Measurements from ENCODE around the gene NPLOC4.

Gene NPLOC4

DNA sequence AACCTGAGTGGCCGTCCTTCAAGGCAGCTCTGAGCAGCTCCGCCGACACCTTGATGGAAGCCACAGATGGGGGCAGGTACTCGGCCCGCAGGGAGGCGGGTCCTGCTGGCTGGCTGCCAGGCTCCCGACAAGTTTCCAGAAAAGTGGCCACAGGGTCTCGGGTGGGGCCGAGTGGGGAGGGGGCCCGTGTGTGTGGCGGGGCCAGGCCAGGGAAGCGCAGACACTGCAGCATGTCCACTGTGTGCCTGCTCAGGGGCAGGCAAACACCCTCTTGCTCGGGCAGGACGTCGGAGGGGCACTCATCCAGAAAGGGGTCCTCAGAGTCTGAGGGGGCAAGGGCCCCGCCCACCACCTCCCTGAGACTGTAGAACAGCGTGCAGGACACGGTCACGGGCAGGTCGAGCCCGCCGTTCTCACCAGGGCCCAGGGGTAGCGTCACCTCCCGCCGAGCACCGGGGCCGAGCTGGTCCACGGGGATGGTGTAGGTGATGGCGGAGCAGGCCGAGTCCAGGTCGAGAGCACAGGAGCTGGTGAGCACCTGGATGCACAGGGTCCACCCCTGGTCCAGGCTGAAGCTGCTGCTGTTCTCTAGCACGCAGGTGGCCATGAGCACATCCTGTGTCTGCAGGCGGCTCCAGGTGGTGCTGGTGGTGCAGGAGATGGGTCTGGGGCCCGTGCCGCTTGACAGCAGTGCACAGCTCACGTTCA, 89.9 kb downstream of the NPLOC4 start:
- Mint-ChIP-seq H3K4me3 (no peak overlapping the region), H3K27me3 (no peaks in the 10 kb centered on the region), H3K36me3 (ENCODE audit: insufficient read depth) (peaks cover 25% of the 10 kb centered on the region), H3K4me1 (ENCODE audit: low read depth in 2 of 2) (peaks cover 5 to 15% of the 10 kb centered on the region in 2 donors), H3K27ac (no peak overlapping the region), H3K9me3 (no peaks in the 10 kb centered on the region)
- DNase-seq: no peak
- ATAC-seq (replicated peaks): no peak

DNA sequence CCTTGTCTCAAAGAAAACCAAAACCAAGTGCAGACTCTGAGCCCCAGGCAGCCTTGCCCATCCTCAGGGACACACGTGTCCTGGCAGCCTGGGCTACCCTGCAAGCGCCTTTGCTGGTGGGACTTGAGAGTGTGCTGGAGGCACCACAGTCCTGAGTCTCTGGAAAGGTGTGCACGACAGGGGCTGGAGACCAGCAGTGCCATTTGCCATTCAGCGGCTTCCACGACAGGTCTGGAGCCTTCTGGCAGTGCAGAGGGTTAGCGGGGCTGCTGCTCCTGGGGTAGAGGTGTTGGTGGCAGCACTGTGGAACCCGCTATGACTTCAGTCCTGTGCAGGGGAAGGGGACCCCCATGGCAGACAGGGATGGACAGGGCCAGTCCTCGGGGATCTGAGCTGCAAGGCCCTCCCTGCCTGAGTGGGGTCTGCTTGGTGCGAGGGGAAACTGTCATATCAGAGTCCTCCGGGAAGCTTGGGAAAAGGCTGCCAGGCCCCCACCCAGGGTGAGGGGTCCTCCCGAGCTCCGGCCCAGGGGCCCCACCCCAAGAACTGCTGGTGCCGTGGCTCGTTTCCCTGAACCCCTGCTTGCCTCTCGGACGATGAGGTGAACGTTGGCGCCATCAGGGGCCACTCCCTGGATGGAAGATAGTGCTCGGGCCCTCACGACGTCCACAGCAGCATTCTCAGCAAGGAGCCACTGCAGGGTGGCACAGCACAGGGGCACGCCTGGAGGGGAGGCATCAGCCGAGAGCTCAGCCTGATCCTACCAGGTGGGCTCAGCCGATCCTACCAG, 91.6 kb downstream of the NPLOC4 start:
- no peaks in the 10 kb centered on the region for H3K27me3 Mint-ChIP-seq
- ATAC-seq (replicated peaks) (no peak), DNase-seq (no peak)
- H3K4me3 Mint-ChIP-seq: no peak overlapping the region
- peaks cover 29% of the 10 kb centered on the region for H3K36me3 Mint-ChIP-seq (ENCODE audit: insufficient read depth)
- no peak overlapping the region for H3K27ac Mint-ChIP-seq
- no peaks in the 10 kb centered on the region for H3K9me3 Mint-ChIP-seq
- H3K4me1 Mint-ChIP-seq (ENCODE audit: low read depth in 2 of 2): peaks cover 0 to 7% of the 10 kb centered on the region in 2 donors

DNA sequence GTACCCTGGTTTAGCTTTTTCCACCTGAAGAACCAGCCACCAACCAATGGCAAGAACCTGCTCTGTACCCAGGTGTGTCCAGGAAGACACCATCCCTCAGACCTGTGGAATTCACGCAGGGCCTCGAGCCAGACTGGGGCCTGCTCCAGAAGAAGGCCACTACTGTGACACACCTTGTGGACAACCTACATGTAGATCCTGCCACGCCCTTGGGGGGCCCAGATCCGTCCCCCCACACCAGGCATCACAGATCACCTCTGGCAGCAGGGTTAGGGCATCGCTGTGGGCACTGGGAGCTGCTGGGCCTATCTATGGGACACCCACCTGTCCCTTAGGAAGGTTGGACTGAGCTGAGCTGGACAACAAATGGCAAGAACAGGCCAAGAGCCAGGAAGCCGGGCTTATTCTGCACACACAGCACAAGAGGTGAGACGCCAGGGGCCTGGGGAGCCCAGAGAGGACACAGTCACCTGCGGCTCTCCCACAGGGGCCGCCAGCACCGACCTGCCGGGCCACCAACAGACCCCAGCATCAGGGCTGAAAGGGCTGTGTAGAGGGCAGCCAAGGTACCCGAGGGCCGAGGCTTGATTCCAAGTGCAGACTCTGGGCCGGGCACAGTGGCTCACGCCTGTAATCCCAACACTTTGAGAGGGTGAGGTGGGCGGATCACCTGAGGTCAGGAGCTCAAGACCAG, 92.5 kb downstream of the NPLOC4 start:
- Mint-ChIP-seq H3K27ac (no peak overlapping the region), H3K27me3 (no peaks in the 10 kb centered on the region), H3K9me3 (no peaks in the 10 kb centered on the region), H3K36me3 (ENCODE audit: insufficient read depth) (peaks cover 24% of the 10 kb centered on the region), H3K4me3 (no peak overlapping the region), H3K4me1 (ENCODE audit: low read depth in 2 of 2) (peaks cover 0 to 3% of the 10 kb centered on the region in 2 donors)
- ATAC-seq (replicated peaks) (no peak), DNase-seq (no peak)

DNA sequence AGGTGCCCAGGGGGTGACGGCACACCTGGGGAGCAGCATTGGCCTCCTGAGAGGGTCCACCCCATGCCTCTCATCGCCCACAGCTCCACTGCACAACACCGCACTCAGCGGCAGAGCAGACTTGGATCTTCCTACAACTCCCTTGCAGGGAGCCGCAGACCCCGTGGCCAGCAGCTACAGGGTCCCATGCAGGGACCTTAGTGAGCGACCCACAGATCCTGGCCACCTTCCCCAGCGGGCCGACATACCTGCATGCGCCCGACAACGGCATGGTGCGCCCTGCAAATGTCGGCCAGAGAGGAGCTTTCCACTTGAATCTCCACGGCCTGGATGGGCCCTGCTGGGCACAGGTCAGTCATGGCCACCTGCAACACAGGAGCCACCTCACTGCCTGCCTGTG, 93.2 kb downstream of the NPLOC4 start:
- peaks cover 0 to 2% of the 10 kb centered on the region in 2 donors for H3K27me3 Mint-ChIP-seq
- DNase-seq (no peak), ATAC-seq (replicated peaks) (no peak)
- H3K27ac Mint-ChIP-seq: no peak overlapping the region
- H3K9me3 Mint-ChIP-seq: no peaks in the 10 kb centered on the region
- H3K4me1 Mint-ChIP-seq (ENCODE audit: low read depth in 2 of 2): no peaks in the 10 kb centered on the region
- H3K36me3 Mint-ChIP-seq (ENCODE audit: insufficient read depth): peaks cover 23% of the 10 kb centered on the region
- H3K4me3 Mint-ChIP-seq: no peak overlapping the region

DNA sequence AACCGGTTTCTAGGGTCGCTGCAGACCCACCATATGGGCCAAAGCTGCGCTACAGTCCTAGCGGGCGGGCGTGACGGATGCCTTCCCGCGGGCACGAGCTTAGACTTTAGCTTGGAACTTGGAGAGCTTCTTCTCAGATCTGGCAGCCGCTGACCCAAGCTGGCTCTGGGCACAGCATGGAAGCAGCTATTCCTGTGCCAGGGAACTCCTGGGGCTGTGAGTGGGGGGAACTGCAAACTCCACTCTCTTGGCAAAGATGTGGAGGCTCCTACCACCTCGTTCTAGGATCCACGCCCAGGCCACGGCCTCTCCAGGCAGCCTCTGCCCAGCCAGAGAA, 93.6 kb downstream of the NPLOC4 start:
- no peak overlapping the region for H3K4me3 Mint-ChIP-seq
- peaks cover 0 to 6% of the 10 kb centered on the region in 2 donors for H3K27me3 Mint-ChIP-seq
- peaks cover 18% of the 10 kb centered on the region for H3K36me3 Mint-ChIP-seq (ENCODE audit: insufficient read depth)
- DNase-seq: no peak
- no peak for ATAC-seq (replicated peaks)
- no peaks in the 10 kb centered on the region for H3K9me3 Mint-ChIP-seq
- no peaks in the 10 kb centered on the region for H3K4me1 Mint-ChIP-seq (ENCODE audit: low read depth in 2 of 2)
- H3K27ac Mint-ChIP-seq: no peak overlapping the region

DNA sequence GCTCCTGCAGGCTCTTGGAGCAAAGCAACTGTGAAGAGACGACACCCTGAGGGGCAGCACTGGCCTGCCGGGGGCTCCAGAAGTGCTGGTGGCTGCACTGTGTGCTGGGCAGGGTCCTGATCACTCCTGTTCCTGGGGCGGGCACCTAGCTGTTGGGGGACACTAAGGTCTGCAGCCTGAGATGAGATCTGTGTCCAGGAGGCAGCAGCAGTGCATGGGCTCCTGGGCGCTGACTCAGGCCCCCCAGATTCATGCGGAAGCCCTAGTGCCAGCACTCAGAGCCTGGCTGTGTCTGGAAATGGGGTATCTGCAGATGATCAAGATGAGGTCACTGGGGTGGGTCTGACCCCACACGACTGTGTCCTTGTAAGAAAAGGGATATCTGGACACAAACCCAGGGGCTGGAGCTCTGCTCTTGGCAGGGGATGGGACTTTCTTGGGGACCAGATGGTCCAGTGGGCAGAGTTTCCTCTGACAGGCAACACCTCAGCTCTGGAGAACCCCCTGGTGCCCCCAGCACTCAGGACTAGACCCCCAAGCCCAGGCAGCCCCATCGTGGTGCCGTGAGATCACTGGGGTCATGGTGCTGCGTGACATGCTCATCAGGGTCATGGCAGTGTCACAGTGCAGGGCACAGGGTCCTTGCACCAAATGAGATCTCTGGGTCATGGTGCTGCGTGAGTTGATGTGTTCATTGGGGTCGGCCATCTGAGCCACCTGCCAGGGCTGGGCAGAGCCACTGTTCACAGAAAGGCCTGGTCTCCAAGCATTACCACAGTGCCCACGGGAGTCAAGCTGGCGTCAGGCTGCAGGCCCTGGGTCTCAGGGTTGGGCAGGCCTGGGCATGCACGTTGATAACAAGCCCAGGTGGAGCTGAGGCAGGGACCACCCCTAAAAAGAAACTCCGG, 94.2 kb downstream of the NPLOC4 start:
- H3K27ac Mint-ChIP-seq: no peak overlapping the region
- no peak overlapping the region for H3K4me3 Mint-ChIP-seq

DNA sequence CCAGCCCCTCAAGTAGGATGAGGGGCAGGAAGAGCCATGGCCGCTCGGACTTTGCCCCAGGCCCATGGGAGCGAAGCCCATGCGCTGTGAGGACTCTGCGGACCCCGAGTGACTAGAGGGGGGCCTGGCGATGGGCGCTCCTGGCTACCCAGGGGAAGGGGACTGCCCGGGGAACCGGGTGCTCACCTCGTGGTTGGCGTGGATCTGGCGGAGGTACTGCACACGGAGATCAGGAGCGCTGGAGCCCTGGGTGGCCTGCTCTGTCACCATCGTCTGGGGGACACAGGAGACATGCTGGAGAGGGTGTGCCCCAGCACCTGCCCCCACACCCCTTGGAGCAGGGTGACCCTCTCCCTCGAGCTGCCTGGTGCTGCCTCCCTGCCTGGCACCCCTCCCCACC, 95.8 kb downstream of the NPLOC4 start:
- H3K4me1 Mint-ChIP-seq (ENCODE audit: low read depth in 2 of 2): peaks cover 0 to 3% of the 10 kb centered on the region in 2 donors
- ATAC-seq (replicated peaks): no peak

More for the DNA sequence above, 94.2 kb downstream of the NPLOC4 start:
- DNase-seq: no peak
- H3K27me3 Mint-ChIP-seq: peaks cover 6 to 13% of the 10 kb centered on the region in 2 donors
- peaks cover 0 to 3% of the 10 kb centered on the region in 2 donors for H3K4me1 Mint-ChIP-seq (ENCODE audit: low read depth in 2 of 2)
- peaks cover 12% of the 10 kb centered on the region for H3K36me3 Mint-ChIP-seq (ENCODE audit: insufficient read depth)
- no peak for ATAC-seq (replicated peaks)
- H3K9me3 Mint-ChIP-seq: no peaks in the 10 kb centered on the region

DNA sequence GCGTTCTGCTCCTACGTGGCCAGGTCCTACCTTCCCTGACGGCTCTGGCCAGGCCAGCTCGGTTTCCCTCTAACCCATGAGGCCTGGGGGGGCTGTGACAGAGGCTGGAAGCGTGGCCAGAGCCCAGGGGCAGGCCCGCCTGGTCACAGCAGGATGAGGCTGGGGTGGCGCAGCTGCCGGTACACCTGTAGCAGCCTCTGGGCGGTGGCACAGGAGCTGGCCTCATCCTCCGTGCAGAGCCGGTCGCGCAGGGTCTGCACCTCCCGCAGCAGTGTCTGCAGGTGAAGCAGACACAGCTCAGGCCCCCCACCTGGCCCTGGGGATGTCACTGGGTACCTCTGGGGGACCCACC, 96.3 kb downstream of the NPLOC4 start:
- Mint-ChIP-seq H3K36me3 (ENCODE audit: insufficient read depth) (peaks cover 6% of the 10 kb centered on the region), H3K4me1 (ENCODE audit: low read depth in 2 of 2) (peaks cover 0 to 3% of the 10 kb centered on the region in 2 donors), H3K4me3 (no peak overlapping the region), H3K27ac (no peak overlapping the region), H3K9me3 (no peaks in the 10 kb centered on the region), H3K27me3 (peaks cover 10 to 21% of the 10 kb centered on the region in 2 donors)
- ATAC-seq (replicated peaks) (no peak), DNase-seq (no peak)

More for the DNA sequence above, 95.8 kb downstream of the NPLOC4 start:
- DNase-seq: no peak
- H3K27me3 Mint-ChIP-seq: peaks cover 10 to 16% of the 10 kb centered on the region in 2 donors
- H3K36me3 Mint-ChIP-seq (ENCODE audit: insufficient read depth): peaks cover 6% of the 10 kb centered on the region
- H3K4me3 Mint-ChIP-seq: no peak overlapping the region
- no peak overlapping the region for H3K27ac Mint-ChIP-seq
- no peaks in the 10 kb centered on the region for H3K9me3 Mint-ChIP-seq

DNA sequence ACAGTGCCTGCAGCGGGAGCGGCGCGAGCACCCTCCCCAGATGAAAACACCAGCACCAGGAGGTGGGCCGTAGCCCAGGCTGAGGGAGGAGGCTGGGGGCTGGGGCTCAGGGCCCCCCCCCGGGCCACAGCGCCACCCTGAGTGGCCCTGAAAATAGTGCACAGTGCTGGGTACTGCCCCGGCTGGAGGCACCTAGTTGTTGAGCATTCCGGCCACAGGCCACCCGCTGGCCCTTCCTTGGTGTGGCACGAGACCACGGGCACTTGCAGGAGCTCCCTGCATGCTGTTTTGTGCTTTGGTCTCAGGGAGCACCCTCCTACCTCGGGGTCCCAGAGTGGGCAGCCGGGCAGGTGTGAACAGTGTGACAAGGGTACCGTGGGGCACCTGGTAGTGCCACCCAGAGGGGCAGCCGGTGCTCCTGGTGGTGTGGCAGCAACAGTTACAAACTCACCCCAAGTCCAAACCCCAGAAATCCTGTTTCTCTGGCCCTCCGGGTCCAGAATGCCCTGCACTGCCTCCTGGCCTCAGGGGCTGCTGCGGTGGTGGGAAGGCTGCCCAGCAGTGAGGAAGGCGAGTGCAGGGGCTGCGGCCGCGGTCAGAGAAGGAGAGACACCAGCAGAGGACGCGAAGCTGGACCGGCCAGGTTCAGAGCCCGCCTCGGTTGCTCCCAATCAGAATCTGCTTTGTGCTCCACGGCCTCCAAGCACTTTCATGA, 96.8 kb downstream of the NPLOC4 start:
- H3K4me3 Mint-ChIP-seq: no peak overlapping the region
- no peak overlapping the region for H3K27ac Mint-ChIP-seq
- H3K27me3 Mint-ChIP-seq: peaks cover 10 to 26% of the 10 kb centered on the region in 2 donors
- H3K36me3 Mint-ChIP-seq (ENCODE audit: insufficient read depth): peaks cover 6% of the 10 kb centered on the region
- peaks cover 0 to 3% of the 10 kb centered on the region in 2 donors for H3K4me1 Mint-ChIP-seq (ENCODE audit: low read depth in 2 of 2)
- DNase-seq (no peak), ATAC-seq (replicated peaks) (no peak)
- no peaks in the 10 kb centered on the region for H3K9me3 Mint-ChIP-seq

DNA sequence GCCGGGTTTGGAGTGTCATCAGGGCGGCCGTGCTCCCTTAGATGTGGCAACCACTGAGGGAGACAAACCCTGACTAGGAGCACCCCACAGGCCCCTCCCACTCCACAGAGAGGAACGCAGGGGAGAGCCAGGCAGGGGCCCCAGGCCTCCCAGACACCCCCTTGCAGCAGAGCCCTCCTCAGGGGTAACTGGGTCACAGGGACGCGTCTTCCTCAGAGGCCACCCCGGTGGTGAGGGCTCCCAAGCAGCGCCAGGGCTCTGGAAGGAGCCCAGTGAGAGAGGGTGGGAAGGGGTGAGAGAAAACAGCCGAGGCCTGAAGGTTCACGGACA, 97.4 kb downstream of the NPLOC4 start:
- peaks cover 6% of the 10 kb centered on the region for H3K36me3 Mint-ChIP-seq (ENCODE audit: insufficient read depth)
- DNase-seq: no peak
- no peak for ATAC-seq (replicated peaks)
- H3K9me3 Mint-ChIP-seq: no peaks in the 10 kb centered on the region
- H3K4me3 Mint-ChIP-seq: no peak overlapping the region
- H3K4me1 Mint-ChIP-seq (ENCODE audit: low read depth in 2 of 2): peaks cover 0 to 3% of the 10 kb centered on the region in 2 donors
- H3K27me3 Mint-ChIP-seq: peaks cover 10 to 28% of the 10 kb centered on the region in 2 donors
- no peak overlapping the region for H3K27ac Mint-ChIP-seq

DNA sequence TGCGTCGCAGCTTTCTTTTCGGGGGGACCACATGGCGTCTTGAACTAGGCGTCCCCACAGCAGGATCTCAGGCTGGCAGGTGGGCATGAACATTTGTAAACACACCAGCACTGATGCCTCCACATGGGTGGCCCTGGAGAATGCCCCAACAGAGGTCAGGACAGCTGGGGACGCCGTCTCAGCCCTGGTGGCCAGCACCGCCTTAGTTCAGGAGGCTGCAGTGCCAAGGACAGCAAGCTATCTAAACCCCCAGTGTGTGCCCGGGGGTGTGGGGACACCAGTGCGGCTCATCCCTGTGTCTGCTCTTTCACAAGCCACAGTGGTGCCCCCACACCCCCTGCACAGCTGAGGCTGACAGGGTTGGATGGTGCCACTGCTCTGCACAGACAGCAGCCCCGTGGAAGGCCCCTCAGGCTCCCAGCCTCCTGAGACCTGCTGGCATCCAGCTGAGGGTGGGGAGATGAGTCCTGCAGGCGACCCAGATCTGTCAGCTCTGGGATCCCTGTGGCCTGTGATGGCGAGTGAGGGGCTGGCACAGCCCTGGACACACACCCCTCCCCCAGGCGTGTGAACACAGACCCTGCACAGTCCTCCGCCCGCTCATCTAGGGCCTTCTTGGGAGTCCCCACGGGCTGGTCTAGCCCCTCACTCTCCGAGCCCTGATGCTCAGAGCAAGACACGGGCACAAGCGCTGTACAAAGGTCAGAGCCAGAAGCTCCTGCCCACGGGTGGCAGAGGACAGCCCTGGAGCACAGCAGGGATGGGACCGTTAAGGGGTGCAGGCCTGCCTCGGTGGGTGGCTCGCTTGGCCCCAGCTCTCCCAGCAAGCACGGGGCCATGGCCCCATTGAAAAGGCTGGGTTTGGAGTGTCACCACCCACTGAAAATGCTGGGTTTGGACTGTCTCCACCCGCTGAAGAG, 98.0 kb downstream of the NPLOC4 start:
- ATAC-seq (replicated peaks): no peak
- Mint-ChIP-seq H3K36me3 (ENCODE audit: insufficient read depth) (peaks cover 6% of the 10 kb centered on the region), H3K9me3 (no peaks in the 10 kb centered on the region), H3K4me3 (no peak overlapping the region), H3K27ac (no peak overlapping the region), H3K4me1 (ENCODE audit: low read depth in 2 of 2) (peaks cover 0 to 3% of the 10 kb centered on the region in 2 donors), H3K27me3 (peaks cover 10 to 28% of the 10 kb centered on the region in 2 donors)
- no peak for DNase-seq

Data from effector memory CD8-positive, alpha-beta T cell (primary cell).